HepG2 (cell line): ENCODE results near the gene PSMC3IP. TPM values are rescaled to one million over a fixed set of nuclear protein-coding genes. Genes with fewer than 3 reads are reported as not detected.

Experiments
- FOXM1 ChIP-seq: sonication (generic); formaldehyde crosslinking; IDR thresholded peaks from 2 replicates; pipeline ENCODE4 v1.5.0; 2020; ENCODE audit warnings: missing genetic modification reagents
- GATAD1 ChIP-seq: IDR thresholded peaks from 2 replicates; pipeline ENCODE4 v1.6.1; 2016; ENCODE audit warnings: missing genetic modification reagents, missing compliant biosample characterization
- HHEX ChIP-seq: IDR thresholded peaks from 2 replicates; pipeline ENCODE4 v1.6.1; 2016; ENCODE audit warnings: control low read depth
- IKZF4 ChIP-seq: sonication (generic); formaldehyde crosslinking; IDR thresholded peaks from 2 replicates; pipeline ENCODE4 v1.5.1; 2020; ENCODE audit warnings: borderline replicate concordance, mild to moderate bottlenecking, low read depth, missing genetic modification reagents; ENCODE audit errors: not compliant biosample characterization
- MAX ChIP-seq: IDR thresholded peaks from 2 replicates; pipeline ENCODE4 v1.6.1; 2012; ENCODE audit warnings: inconsistent platforms
- NKX3-1 ChIP-seq: sonication (generic); formaldehyde crosslinking; IDR thresholded peaks from 2 replicates; pipeline ENCODE4 v1.5.0; 2020; ENCODE audit warnings: missing genetic modification reagents
- SRY ChIP-seq: sonication (generic); formaldehyde crosslinking; IDR thresholded peaks from 2 replicates; pipeline ENCODE4 v1.8.0; 2022; ENCODE audit warnings: mild to moderate bottlenecking, missing genetic modification reagents
- TCF12 ChIP-seq, 2 experiments: fragments of 450-650 bp in 1 of 2; sonication (generic) in 1 of 2; formaldehyde crosslinking in 1 of 2; IDR thresholded peaks; 2 replicates each; pipeline versions ENCODE4 v1.6.1 to v1.8.0; 2017 to 2022; ENCODE audit warnings: antibody characterized with exemption in 1 of 2, mild to moderate bottlenecking in 1 of 2, missing genetic modification reagents in 1 of 2, moderate library complexity in 1 of 2
- THYN1 ChIP-seq: sonication (generic); formaldehyde crosslinking; IDR thresholded peaks from 2 replicates; pipeline ENCODE4 v1.8.1; 2023; ENCODE audit warnings: low read depth, mild to moderate bottlenecking, moderate library complexity, missing genetic modification reagents, borderline replicate concordance
- ZBTB34 ChIP-seq: sonication (generic); formaldehyde crosslinking; IDR thresholded peaks from 2 replicates; pipeline ENCODE4 v1.8.0; 2022; ENCODE audit warnings: mild to moderate bottlenecking, missing genetic modification reagents
- ZMYM2 ChIP-seq: sonication (generic); formaldehyde crosslinking; IDR thresholded peaks from 2 replicates; pipeline ENCODE4 v1.8.0; 2022; ENCODE audit warnings: mild to moderate bottlenecking, missing genetic modification reagents
- ZNF30 ChIP-seq: sonication (generic); formaldehyde crosslinking; IDR thresholded peaks from 2 replicates; pipeline ENCODE4 v1.5.0; 2020; ENCODE audit warnings: mild to moderate bottlenecking, missing genetic modification reagents
- ZNF496 ChIP-seq: sonication (generic); formaldehyde crosslinking; IDR thresholded peaks from 2 replicates; pipeline ENCODE4 v1.8.1; 2023; ENCODE audit warnings: mild to moderate bottlenecking, moderate library complexity, missing genetic modification reagents; ENCODE audit not compliant: insufficient replicate concordance
- ZNF607 ChIP-seq: sonication (generic); formaldehyde crosslinking; IDR thresholded peaks from 2 replicates; pipeline ENCODE4 v1.5.1; 2020; ENCODE audit warnings: missing genetic modification reagents, mild to moderate bottlenecking, borderline replicate concordance
- ZNF7 ChIP-seq: IDR thresholded peaks from 2 replicates; pipeline ENCODE4 v1.6.1; 2016; ENCODE audit warnings: missing biosample characterization, missing genetic modification reagents
- ZNF83 ChIP-seq: sonication (generic); formaldehyde crosslinking; IDR thresholded peaks from 2 replicates; pipeline ENCODE4 v1.4.0; 2020; ENCODE audit warnings: missing genetic modification reagents, mild to moderate bottlenecking, borderline replicate concordance
- ZSCAN30 ChIP-seq: sonication (generic); formaldehyde crosslinking; IDR thresholded peaks from 2 replicates; pipeline ENCODE4 v1.5.0; 2020; ENCODE audit warnings: mild to moderate bottlenecking, missing genetic modification reagents
- polyA plus RNA-seq, 8 experiments: library from polyadenylated mRNA; depleted of rRNA in 3 of 8; stranded (reverse) in 7 of 8; unstranded in 1 of 8; fragments of >200 nt; fragmentation: Illumina TruSeq in 4 of 8; extraction: Trizol in 4 of 8; gene quantifications; 2 replicates each; pipeline versions ENCODE4 v1.2.1 to v1.2.3, GENCODE V29; 2011 to 2016; ENCODE audit warnings: low read depth in 4 of 8, missing spikeins in 1 of 8, mixed read lengths in 1 of 8; ENCODE audit not compliant: insufficient read depth in 1 of 8
- total RNA-seq, 5 experiments: library from RNA; depleted of rRNA; stranded (reverse); fragments of >200 nt; fragmentation: Illumina TruSeq; extraction: Trizol; gene quantifications; 2 replicates each; pipeline ENCODE4 v1.2.3, GENCODE V29; 2016; ENCODE audit warnings: low read depth in 1 of 5
- TF ChIP-seq, protein P1 (sequence below): sonication (generic); formaldehyde crosslinking; IDR thresholded peaks from 2 replicates; pipeline ENCODE4 v1.9.0; 2022; ENCODE audit warnings: low read depth, missing genetic modification reagents
- TF ChIP-seq, protein P2 (sequence below): fragments of 450-650 bp; IDR thresholded peaks from 2 replicates; pipeline ENCODE4 v1.6.1; 2017
- TF ChIP-seq, protein P3 (sequence below): sonication (generic); formaldehyde crosslinking; IDR thresholded peaks from 2 replicates; pipeline ENCODE4 v1.5.0; 2020; ENCODE audit warnings: mild to moderate bottlenecking, missing genetic modification reagents

The PSMC3IP gene
- total and polyA plus RNA-seq, 2 of the 13 experiments (the other 11 are each of a cell fraction or from before 2014, with no cell fraction given), result 6.5 to 22.4 TPM

DNA sequence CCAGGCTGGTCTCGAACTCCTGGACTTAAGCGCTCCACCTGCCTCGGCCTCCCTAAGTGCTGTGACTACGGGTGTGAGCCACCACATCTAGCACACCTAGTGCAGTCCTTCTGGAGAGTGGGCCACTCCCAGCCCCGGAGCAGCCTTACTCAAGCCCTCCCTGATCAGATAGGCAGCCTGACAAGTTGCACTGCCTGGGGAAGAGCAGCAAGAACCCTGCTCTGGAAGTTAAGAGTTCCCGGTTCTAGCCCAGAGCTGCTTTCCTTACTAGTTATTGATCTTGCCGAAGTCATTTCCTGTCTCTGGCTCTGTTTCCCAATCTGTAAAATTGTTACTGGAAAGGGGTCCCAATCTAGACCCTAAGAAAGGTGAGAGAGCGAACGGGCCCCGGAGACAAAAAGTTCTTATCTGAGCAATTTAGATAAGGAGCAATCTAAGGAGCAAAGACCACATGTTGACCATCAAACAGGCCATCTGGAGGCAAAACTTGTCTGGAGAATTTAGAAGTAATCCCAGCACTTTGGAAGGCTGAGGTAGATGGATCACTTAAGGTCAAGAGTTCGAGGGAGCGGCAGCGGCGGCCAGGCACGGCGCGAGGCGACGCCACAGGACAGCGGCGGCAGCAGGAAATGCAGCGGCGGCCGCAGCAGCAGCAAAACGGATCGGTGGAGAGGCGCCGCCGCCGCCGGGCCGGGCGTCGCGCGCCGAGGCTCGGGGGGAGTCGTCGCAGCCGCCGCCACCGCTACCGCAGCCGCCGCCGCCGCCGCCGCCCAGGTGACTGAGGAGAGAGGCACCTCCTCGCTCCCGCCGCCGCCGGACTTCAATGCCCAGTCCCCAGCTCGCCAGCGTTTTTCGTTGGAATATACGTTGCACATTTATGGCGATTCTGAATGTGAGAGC is 45.8 kb downstream of the PSMC3IP start (continued):
- no peak for TF ChIP-seq HHEX (CRISPR knock-in tag)
- no peak for TF ChIP-seq ZNF607 (CRISPR knock-in tag)
- TF ChIP-seq ZMYM2 (CRISPR knock-in tag), result peak; percentile 77; the same call in 1 of the 2 replicates
- TF ChIP-seq, protein P1, sequence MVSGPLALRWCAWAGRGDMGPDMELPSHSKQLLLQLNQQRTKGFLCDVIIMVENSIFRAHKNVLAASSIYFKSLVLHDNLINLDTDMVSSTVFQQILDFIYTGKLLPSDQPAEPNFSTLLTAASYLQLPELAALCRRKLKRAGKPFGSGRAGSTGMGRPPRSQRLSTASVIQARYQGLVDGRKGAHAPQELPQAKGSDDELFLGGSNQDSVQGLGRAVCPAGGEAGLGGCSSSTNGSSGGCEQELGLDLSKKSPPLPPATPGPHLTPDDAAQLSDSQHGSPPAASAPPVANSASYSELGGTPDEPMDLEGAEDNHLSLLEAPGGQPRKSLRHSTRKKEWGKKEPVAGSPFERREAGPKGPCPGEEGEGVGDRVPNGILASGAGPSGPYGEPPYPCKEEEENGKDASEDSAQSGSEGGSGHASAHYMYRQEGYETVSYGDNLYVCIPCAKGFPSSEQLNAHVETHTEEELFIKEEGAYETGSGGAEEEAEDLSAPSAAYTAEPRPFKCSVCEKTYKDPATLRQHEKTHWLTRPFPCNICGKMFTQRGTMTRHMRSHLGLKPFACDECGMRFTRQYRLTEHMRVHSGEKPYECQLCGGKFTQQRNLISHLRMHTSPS (CRISPR knock-in tag), result 0 out of 2 replicates have a peak, but pooled peaks have one; percentile 6
- TF ChIP-seq ZBTB34 (CRISPR knock-in tag), result peak; percentile 38; the same call in 1 of the 2 replicates
- no peak for TF ChIP-seq ZNF496
- TF ChIP-seq ZNF83 (CRISPR knock-in tag), result no peak
- TF ChIP-seq GATAD1 (CRISPR knock-in tag), result peak; percentile 14; the same call in 1 of the 2 replicates
- TF ChIP-seq ZSCAN30 (CRISPR knock-in tag), result no peak
- TF ChIP-seq, protein P2, sequence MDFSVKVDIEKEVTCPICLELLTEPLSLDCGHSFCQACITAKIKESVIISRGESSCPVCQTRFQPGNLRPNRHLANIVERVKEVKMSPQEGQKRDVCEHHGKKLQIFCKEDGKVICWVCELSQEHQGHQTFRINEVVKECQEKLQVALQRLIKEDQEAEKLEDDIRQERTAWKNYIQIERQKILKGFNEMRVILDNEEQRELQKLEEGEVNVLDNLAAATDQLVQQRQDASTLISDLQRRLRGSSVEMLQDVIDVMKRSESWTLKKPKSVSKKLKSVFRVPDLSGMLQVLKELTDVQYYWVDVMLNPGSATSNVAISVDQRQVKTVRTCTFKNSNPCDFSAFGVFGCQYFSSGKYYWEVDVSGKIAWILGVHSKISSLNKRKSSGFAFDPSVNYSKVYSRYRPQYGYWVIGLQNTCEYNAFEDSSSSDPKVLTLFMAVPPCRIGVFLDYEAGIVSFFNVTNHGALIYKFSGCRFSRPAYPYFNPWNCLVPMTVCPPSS, result no peak
- TF ChIP-seq, protein P3, sequence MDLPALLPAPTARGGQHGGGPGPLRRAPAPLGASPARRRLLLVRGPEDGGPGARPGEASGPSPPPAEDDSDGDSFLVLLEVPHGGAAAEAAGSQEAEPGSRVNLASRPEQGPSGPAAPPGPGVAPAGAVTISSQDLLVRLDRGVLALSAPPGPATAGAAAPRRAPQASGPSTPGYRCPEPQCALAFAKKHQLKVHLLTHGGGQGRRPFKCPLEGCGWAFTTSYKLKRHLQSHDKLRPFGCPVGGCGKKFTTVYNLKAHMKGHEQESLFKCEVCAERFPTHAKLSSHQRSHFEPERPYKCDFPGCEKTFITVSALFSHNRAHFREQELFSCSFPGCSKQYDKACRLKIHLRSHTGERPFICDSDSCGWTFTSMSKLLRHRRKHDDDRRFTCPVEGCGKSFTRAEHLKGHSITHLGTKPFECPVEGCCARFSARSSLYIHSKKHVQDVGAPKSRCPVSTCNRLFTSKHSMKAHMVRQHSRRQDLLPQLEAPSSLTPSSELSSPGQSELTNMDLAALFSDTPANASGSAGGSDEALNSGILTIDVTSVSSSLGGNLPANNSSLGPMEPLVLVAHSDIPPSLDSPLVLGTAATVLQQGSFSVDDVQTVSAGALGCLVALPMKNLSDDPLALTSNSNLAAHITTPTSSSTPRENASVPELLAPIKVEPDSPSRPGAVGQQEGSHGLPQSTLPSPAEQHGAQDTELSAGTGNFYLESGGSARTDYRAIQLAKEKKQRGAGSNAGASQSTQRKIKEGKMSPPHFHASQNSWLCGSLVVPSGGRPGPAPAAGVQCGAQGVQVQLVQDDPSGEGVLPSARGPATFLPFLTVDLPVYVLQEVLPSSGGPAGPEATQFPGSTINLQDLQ (CRISPR knock-in tag), result no peak
- TF ChIP-seq THYN1 (CRISPR knock-in tag), result no peak
- peak; percentile 76 for TF ChIP-seq IKZF4 (CRISPR knock-in tag)
- TF ChIP-seq TCF12 (IDR thresholded peaks at IDR 0.05), result no peak
- no peak for TF ChIP-seq TCF12 (CRISPR knock-in tag; IDR thresholded peaks at IDR 0.05)
- TF ChIP-seq ZNF7 (CRISPR knock-in tag), result no peak
- no peak for TF ChIP-seq ZNF30
- peak; percentile 12; the same call in 1 of the 2 replicates for TF ChIP-seq FOXM1 (CRISPR knock-in tag)
- no peak for TF ChIP-seq SRY
- TF ChIP-seq NKX3-1 (CRISPR knock-in tag), result no peak
- peak; percentile 78 for TF ChIP-seq MAX
